Loucy (cell line): ENCODE measurements around the gene MRAS.

Experiments used
- H2AFZ ChIP-seq: fragments of 200-600 bp; sonication (generic); 2 replicates; pipeline ENCODE4 v1.6.0; 2016; ENCODE audit warnings: antibody characterized with exemption, mild to moderate bottlenecking, low read length, moderate library complexity
- H3F3A ChIP-seq: fragments of 200-600 bp; 2 replicates; pipeline ENCODE4 v1.6.0; 2016; ENCODE audit warnings: antibody characterized with exemption, low read depth, mild to moderate bottlenecking
- H3K27me3 ChIP-seq: fragments of 200-600 bp; sonication (generic); 2 replicates; pipeline ENCODE4 v1.6.1; 2014; ENCODE audit warnings: low read length, mild to moderate bottlenecking; ENCODE audit not compliant: insufficient read depth, poor library complexity, severe bottlenecking
- H3K36me3 ChIP-seq: fragments of 200-600 bp; sonication (generic); 2 replicates; pipeline ENCODE4 v1.6.1; 2016; ENCODE audit warnings: low read length; ENCODE audit not compliant: insufficient read depth
- H3K4me1 ChIP-seq: fragments of 200-600 bp; sonication (generic); 2 replicates; pipeline ENCODE4 v1.5.1; 2014; ENCODE audit warnings: low read length, mild to moderate bottlenecking; ENCODE audit not compliant: insufficient read depth, poor library complexity, severe bottlenecking
- H3K4me2 ChIP-seq: fragments of 200-600 bp; sonication (generic); 2 replicates; pipeline ENCODE4 v1.6.0; 2014; ENCODE audit warnings: antibody characterized with exemption, low read length, low read depth, mild to moderate bottlenecking; ENCODE audit not compliant: poor library complexity, severe bottlenecking
- H3K4me3 ChIP-seq: fragments of 200-600 bp; sonication (generic); 2 replicates; pipeline ENCODE4 v1.5.1; 2014; ENCODE audit warnings: low read length, mild to moderate bottlenecking, mixed read lengths; ENCODE audit not compliant: poor library complexity, severe bottlenecking
- H3K79me2 ChIP-seq: fragments of 200-600 bp; sonication (generic); 2 replicates; pipeline ENCODE4 v1.6.1; 2014; ENCODE audit warnings: low read length; ENCODE audit not compliant: insufficient read depth
- H3K9ac ChIP-seq: fragments of 200-600 bp; sonication (generic); 2 replicates; pipeline ENCODE4 v1.6.0; 2014; ENCODE audit warnings: mild to moderate bottlenecking, low read depth, low read length, moderate library complexity; ENCODE audit not compliant: poor library complexity, severe bottlenecking
- H3K9me2 ChIP-seq: fragments of 200-600 bp; sonication (generic); replicated peaks from 2 replicates; pipeline ENCODE4 v1.6.1; 2016; ENCODE audit warnings: low read depth, low read length, mixed read lengths
- H3K9me3 ChIP-seq: fragments of 200-600 bp; sonication (generic); 2 replicates; pipeline ENCODE4 v1.6.1; 2014; ENCODE audit warnings: mild to moderate bottlenecking, antibody characterized with exemption, low read length, low read depth; ENCODE audit not compliant: insufficient read depth
- H4K20me1 ChIP-seq: fragments of 200-600 bp; sonication (generic); 2 replicates; pipeline ENCODE4 v1.6.0; 2014; ENCODE audit warnings: antibody characterized with exemption, low read length, mild to moderate bottlenecking; ENCODE audit not compliant: insufficient read depth, poor library complexity, severe bottlenecking
- EZH2phosphoT487 ChIP-seq: fragments of 200-600 bp; IDR thresholded peaks from 2 replicates; pipeline ENCODE4 v1.6.1; 2018; ENCODE audit warnings: antibody characterized with exemption, mild to moderate bottlenecking, moderate library complexity, borderline replicate concordance
- TF ChIP-seq, protein P1 (sequence below): fragments of 200-600 bp; sonication (generic); conservative IDR thresholded peaks from 2 replicates; pipeline ENCODE4 v1.5.1; 2014; ENCODE audit warnings: mild to moderate bottlenecking, antibody characterized with exemption, low read length

Gene MRAS

DNA sequence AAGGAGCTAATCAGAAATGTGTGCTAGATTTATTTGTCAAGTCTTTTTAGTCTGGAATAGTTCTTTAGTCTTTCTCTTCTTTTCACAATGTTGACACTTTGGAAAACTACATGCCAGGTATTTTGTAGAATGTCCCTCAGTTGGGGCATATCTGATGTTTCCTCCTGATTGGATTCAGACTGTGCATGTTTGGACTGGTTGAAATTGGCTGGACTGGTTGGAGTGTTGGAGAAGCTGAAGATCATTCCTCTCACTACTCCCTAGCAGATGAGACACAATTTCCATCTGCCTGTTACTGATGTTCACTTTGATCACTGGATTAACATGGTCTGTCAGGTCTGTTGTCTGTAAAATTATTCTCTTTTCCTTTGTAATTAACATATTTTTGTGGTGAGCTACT, 22.4 kb upstream of the MRAS start:
- H3K9me2 ChIP-seq, result no peaks in the 10 kb centered on the region
- no peak overlapping the region for H3K4me3 ChIP-seq
- no peak overlapping the region for H3K4me2 ChIP-seq

DNA sequence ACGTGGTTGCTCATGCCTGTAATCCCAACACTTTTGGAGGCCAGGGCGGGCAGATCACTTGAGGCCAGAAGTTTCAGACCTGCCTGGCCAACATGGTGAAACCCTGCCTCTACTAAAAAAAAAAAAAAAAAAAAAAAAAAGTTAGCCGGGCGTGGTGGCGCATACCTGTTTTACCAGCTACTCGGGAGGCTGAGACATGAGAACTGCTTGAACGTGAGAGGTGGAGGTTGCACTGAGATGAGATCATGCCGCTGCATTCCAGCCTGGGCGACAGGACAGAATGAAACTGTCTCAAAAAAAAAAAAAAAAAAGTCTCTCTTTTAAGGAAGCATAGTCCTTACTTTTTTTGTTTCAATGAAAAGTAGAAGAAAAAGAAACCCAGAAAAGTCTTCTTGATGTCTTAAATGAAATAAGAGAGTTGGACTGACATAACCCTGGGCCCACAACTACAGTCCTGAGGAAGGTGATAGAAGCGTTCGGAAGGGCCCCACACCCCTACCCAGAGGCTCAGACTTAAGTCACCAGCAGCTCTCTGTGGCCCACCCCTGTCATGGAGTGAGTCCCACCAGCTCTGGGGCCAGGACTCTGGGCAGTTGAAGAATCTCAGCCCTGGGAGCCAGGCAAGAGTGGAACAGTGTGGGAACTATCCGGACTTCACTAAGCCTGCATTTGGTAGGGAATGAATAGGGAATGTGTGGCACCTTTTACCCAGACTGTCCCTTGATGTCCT, 21.3 kb upstream of the MRAS start:
- no peaks in the 10 kb centered on the region for H3K9me3 ChIP-seq
- H4K20me1 ChIP-seq, result no peaks in the 10 kb centered on the region
- H3K27me3 ChIP-seq, result no peaks in the 10 kb centered on the region
- H3K4me1 ChIP-seq, result peaks cover 53% of the 10 kb centered on the region
- no peak overlapping the region for H3K4me3 ChIP-seq
- no peaks in the 10 kb centered on the region for H3F3A ChIP-seq
- H3K9ac ChIP-seq, result no peak overlapping the region
- no peak overlapping the region for H2AFZ ChIP-seq
- no peaks in the 10 kb centered on the region for H3K36me3 ChIP-seq
- TF ChIP-seq EZH2phosphoT487, result no peak
- TF ChIP-seq, protein P1, sequence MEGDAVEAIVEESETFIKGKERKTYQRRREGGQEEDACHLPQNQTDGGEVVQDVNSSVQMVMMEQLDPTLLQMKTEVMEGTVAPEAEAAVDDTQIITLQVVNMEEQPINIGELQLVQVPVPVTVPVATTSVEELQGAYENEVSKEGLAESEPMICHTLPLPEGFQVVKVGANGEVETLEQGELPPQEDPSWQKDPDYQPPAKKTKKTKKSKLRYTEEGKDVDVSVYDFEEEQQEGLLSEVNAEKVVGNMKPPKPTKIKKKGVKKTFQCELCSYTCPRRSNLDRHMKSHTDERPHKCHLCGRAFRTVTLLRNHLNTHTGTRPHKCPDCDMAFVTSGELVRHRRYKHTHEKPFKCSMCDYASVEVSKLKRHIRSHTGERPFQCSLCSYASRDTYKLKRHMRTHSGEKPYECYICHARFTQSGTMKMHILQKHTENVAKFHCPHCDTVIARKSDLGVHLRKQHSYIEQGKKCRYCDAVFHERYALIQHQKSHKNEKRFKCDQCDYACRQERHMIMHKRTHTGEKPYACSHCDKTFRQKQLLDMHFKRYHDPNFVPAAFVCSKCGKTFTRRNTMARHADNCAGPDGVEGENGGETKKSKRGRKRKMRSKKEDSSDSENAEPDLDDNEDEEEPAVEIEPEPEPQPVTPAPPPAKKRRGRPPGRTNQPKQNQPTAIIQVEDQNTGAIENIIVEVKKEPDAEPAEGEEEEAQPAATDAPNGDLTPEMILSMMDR, result no peak
- no peaks in the 10 kb centered on the region for H3K79me2 ChIP-seq
- H3K4me2 ChIP-seq, result peak overlapping the region; percentile 45
- H3K9me2 ChIP-seq, result no peaks in the 10 kb centered on the region

More for the DNA sequence above, 22.4 kb upstream of the MRAS start:
- H3K9me3 ChIP-seq, result no peaks in the 10 kb centered on the region
- H3K36me3 ChIP-seq, result no peaks in the 10 kb centered on the region
- H3F3A ChIP-seq, result no peaks in the 10 kb centered on the region
- no peaks in the 10 kb centered on the region for H4K20me1 ChIP-seq
- TF ChIP-seq, protein P1, result no peak
- TF ChIP-seq EZH2phosphoT487, result no peak
- no peak overlapping the region for H2AFZ ChIP-seq
- no peaks in the 10 kb centered on the region for H3K27me3 ChIP-seq
- no peaks in the 10 kb centered on the region for H3K79me2 ChIP-seq
- H3K9ac ChIP-seq, result no peak overlapping the region
- H3K4me1 ChIP-seq, result peaks cover 55% of the 10 kb centered on the region

DNA sequence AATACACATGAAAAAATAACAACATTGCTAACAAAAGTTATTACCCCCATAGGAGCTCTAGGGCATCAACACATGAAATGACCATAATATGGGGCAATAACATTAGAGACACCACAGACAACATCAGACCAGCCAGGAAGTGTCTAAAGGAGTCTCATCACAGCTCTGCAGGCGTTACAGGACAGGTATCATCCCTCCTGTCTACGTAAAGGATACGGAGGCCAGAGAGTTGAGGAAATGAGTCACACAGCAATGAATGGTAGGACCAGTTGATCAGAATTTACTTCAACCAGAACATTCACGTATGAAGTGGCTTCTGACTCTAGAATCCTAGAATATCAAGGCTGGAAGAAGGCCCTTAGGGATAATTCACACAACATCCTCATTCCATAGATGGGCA, 20.5 kb upstream of the MRAS start:
- H3F3A ChIP-seq, result no peaks in the 10 kb centered on the region
- H3K9ac ChIP-seq, result no peak overlapping the region
- TF ChIP-seq, protein P1, result no peak
- TF ChIP-seq EZH2phosphoT487, result no peak
- H3K4me3 ChIP-seq, result peak overlapping the region; percentile 43
- no peaks in the 10 kb centered on the region for H3K9me3 ChIP-seq
- peak overlapping the region; percentile 45 for H3K4me2 ChIP-seq
- H3K27me3 ChIP-seq, result no peaks in the 10 kb centered on the region
- no peaks in the 10 kb centered on the region for H4K20me1 ChIP-seq
- no peak overlapping the region for H2AFZ ChIP-seq
- H3K9me2 ChIP-seq, result no peaks in the 10 kb centered on the region
- no peaks in the 10 kb centered on the region for H3K79me2 ChIP-seq
- no peaks in the 10 kb centered on the region for H3K36me3 ChIP-seq
- peaks cover 45% of the 10 kb centered on the region for H3K4me1 ChIP-seq
